Thyroid gland (tissue), 4 donors: ENCODE results near the gene ZNF468. TPM values are rescaled to one million over a fixed set of nuclear protein-coding genes. Genes with fewer than 3 reads are reported as not detected.
A peak's percentile ranks its signal among the peaks of the same experiment; 100 is the strongest.
"Not testable (repeated sequence)": the region's sequence is repeated elsewhere in the genome, so short reads cannot be mapped to it uniquely, and the experiment has no call there.

Source experiments
- DNase-seq, 2 donors: peaks; one replicate each; pipeline ENCODE4 v3.0.0-alpha.2; 2019
- H3K27ac ChIP-seq, 3 donors: fragments of 200-600 bp; sonication (generic); 1 replicate in 2 of 3; 2 replicates in 1 of 3; pipeline ENCODE4 v1.5.1; 2016 to 2019; ENCODE audit warnings: mild to moderate bottlenecking in 1 of 3, moderate library complexity in 1 of 3
- H3K27me3 ChIP-seq: fragments of 200-600 bp; sonication (generic); one replicate; pipeline ENCODE4 v1.5.1; 2019
- H3K36me3 ChIP-seq, 2 donors: fragments of 200-600 bp; sonication (generic); one replicate each; pipeline ENCODE4 v1.5.1; 2016 to 2019
- H3K4me1 ChIP-seq, 2 donors: fragments of 200-600 bp; sonication (generic); one replicate each; pipeline ENCODE4 v1.5.1; 2017 to 2019
- H3K4me3 ChIP-seq, 3 donors: fragments of 200-600 bp; sonication (generic); replicated peaks in 1 of 3; 1 replicate in 2 of 3; 2 replicates in 1 of 3; pipeline ENCODE4 v1.5.1; 2016; ENCODE audit warnings: mild to moderate bottlenecking in 1 of 3
- H3K9me3 ChIP-seq: fragments of 200-600 bp; sonication (generic); one replicate; pipeline ENCODE4 v1.5.1; 2017
- CTCF ChIP-seq, 6 experiments: fragments of 200-600 bp in 3 of 6; fragments of 450-650 bp in 3 of 6; sonication (generic) in 3 of 6; IDR thresholded peaks; one replicate each; pipeline ENCODE4 v1.5.1; 2016 to 2019; ENCODE audit warnings: antibody characterized with exemption in 6 of 6, mild to moderate bottlenecking in 2 of 6, inconsistent platforms in 1 of 6, moderate library complexity in 1 of 6
- POLR2A ChIP-seq, 2 donors: fragments of 450-650 bp; IDR thresholded peaks; one replicate each; pipeline ENCODE4 v1.6.1; 2017; ENCODE audit warnings: antibody characterized with exemption in 2 of 2, mild to moderate bottlenecking in 2 of 2, moderate library complexity in 1 of 2
- whole genome bisulfite sequencing, 2 donors: methylation state at CpG; one replicate each; pipeline ENCODE4 v1.1.5; 2017; 5-methylcytosine and 5-hydroxymethylcytosine counted together
- intact Hi-C: fragments of 100-400 bp; cut with DNase I; formaldehyde crosslinking; loops from one replicate; pipeline ENCODE4 v1.15.1; 2023
- total RNA-seq, 4 donors: library from RNA; depleted of rRNA; stranded (reverse); fragments of >200 nt; gene quantifications; one replicate each; pipeline ENCODE4 v1.2.3, GENCODE V29; 2016

Gene ZNF468
- 10 to 100 TPM; 33.3 to 51.4 (median 41.6) TPM for total RNA-seq

DNA sequence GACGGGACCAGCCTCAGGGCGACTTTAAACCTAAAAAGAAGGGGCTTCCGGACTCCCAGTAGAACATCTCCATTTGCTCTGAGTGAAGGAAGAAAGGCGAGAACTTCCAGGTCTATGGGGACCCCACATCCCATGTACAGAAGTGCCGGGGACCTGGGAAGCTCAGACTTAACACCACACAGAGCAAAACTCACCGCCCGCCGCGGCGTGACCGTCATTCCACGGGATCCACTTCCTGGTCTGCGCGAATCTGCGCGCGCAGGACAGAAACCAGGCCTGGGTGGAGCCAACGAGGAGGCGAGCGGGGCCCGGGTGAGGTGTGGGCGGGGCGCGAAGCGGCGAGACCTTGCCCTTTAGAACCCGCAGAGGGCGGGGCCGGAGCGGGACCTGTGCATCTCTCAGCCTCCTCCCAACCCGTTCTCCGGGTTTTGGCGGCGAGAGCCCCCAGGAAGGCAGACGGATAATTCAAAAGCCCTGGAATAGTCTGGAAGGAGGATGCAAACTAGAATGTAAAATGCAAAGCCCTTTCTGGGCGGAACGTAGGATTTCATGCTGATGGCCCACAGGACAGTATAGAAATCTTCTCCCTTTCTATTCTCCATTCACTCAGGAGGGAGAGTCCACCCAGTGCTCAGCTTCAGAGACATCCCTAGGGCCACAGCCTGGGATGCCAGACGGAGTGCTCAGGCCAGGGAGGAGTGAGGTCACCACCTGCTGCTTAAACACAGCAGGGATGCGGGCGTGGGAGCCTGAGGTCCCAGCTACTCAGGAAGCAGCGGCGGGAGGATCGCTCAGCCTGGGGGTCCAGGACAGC is at the start of gene ZNF468:
ZNF468 (minus strand) TSS at position 242 of the 814 bp plus-strand sequence. CDS start 3,347 bp downstream, outside the sequence.
- H3K9me3 ChIP-seq, H3K4me1 ChIP-seq, intact Hi-C loops, H3K27me3 ChIP-seq: not testable (repeated sequence)
- Histone ChIP-seq H3K27ac (peak within 1 kb of the TSS in 1 of 3 donors; percentile 36), H3K4me3 (peak within 1 kb of the TSS; percentile 27 to 70 (median 49)), H3K36me3 (peaks cover 0 to 14% of the 10 kb centered on the region in 2 donors)
- TF ChIP-seq POLR2A (IDR thresholded peaks at IDR 0.05) = peak in 1 of 2 donors; percentile 56
- TF ChIP-seq CTCF (IDR thresholded peaks at IDR 0.05) = peak in 1 of 6 experiments; percentile 23
- DNase-seq = peak; percentile 74 to 79
- WGBS, 2 donors = 2 to 20% methylated on average over 18 to 19 of the region's 43 CpGs

DNA sequence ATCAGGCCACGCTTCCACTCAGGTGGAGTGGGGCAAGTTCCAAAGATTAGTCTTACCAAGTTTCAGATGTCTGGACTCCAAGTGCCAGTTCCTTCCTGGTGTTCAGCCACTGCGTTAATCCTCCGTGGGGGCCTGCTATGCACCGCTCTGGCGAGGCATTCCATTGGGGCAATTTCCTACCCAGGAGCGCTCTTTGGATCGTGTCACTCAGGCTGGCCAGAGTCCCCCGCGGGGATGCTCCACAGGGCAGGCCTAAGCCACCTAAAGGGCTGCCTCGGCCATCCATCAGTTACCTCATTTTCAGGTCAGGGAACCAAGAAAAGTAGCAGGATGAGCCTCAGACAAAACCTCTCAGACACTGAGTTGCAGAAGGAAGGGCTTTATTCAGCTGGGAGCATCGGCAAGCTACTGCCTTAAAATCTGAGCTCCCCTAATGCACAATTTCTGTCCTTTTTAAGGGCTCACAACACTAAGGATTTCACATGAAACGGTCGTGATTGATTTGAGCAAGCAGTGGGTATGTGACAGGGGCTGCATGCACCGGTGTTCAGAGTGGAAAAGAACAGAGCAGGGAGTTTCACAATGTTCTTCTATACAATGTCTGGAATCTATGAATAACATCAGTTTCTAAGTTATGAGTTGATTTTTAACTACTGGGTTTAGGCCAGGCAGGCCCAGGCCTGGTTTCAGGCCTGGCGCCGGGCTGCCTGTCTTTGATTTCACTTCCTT is 46.8 kb upstream of the ZNF468 start:
- H3K27ac ChIP-seq, H3K9me3 ChIP-seq, intact Hi-C loops, DNase-seq, H3K27me3 ChIP-seq, H3K4me1 ChIP-seq, H3K36me3 ChIP-seq, H3K4me3 ChIP-seq: not testable (repeated sequence)
- WGBS, 2 donors = 94 to 97% methylated on average over 15 to 16 of the region's 16 CpGs

DNA sequence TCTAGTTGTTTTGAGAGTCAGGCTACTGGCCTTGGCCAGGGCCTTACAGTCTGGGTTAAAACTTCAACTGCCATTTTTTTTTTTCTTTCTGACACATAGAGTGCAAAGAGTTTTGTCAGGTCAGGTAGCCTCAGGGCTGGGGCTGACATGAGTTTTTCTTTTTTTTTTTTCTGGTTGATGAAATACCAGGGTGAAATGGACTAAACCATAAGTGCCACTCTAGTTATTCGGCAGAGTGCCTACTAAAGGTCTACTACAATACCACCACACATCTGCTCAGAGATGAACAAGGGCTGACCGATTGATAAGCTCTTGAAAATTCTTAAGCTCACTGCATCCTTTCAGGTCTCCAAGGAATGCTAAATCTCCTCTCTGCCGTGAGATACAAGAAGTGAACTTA is 44.4 kb upstream of the ZNF468 start:
- DNase-seq = no peak
- no peaks in the 10 kb centered on the region for H3K9me3 ChIP-seq
- TF ChIP-seq CTCF (IDR thresholded peaks at IDR 0.05) (no peak), POLR2A (IDR thresholded peaks at IDR 0.05) (no peak)
- H3K27ac ChIP-seq = no peak overlapping the region
- H3K4me1 ChIP-seq = peaks cover 0 to 4% of the 10 kb centered on the region in 2 donors
- intact Hi-C loops = no loop called here
- WGBS, 2 donors = 44 to 49% methylated on average over 3 of the region's 3 CpGs
- no peaks in the 10 kb centered on the region for H3K27me3 ChIP-seq
- H3K4me3 ChIP-seq = no peak overlapping the region
- H3K36me3 ChIP-seq = peaks cover 0 to 2% of the 10 kb centered on the region in 2 donors

DNA sequence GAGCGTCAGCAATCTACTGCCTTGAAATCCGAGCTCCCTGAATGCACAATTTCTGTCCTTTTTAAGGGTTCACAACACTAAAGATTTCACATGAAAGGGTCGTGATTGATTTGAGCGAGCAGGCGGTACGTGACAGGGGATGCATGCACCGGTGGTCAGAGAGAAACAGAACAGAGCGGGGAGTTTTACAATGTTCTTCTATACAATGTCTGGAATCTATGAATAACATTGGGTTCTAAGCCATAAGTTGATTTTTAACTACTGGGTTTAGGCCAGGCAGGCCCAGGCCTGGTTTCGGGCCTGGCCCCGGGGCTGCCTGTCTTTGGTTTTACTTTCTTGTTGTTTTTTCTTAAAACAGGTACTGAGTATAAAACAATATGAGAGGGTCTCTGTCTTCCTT is 41.2 kb upstream of the ZNF468 start:
- 93 to 94% methylated on average over 10 of the region's 10 CpGs for WGBS, 2 donors
- H3K4me3 ChIP-seq, intact Hi-C loops, H3K27ac ChIP-seq, H3K27me3 ChIP-seq, DNase-seq, H3K36me3 ChIP-seq, H3K9me3 ChIP-seq: not testable (repeated sequence)
- peaks cover 4 to 12% of the 10 kb centered on the region in 2 donors for H3K4me1 ChIP-seq

- Histone ChIP-seq H3K36me3 (no peaks in the 10 kb centered on the region), H3K9me3 (no peaks in the 10 kb centered on the region), H3K27me3 (no peaks in the 10 kb centered on the region), H3K27ac (peak overlapping the region in 2 of 3 donors; percentile 8 to 83), H3K4me3 (peak overlapping the region in 1 of 3 donors; percentile 73), H3K4me1 (peaks cover 4 to 12% of the 10 kb centered on the region in 2 donors)
- intact Hi-C loops = no loop called here
- WGBS, 2 donors = 73 to 84% methylated on average over 15 of the region's 15 CpGs
- DNase-seq = no peak
- TF ChIP-seq CTCF (IDR thresholded peaks at IDR 0.05) (no peak), POLR2A (IDR thresholded peaks at IDR 0.05) (no peak)
Measured at GRCh38 chr19:52898101-52898500, 40.7 kb upstream of the ZNF468 start.
